DND-41 (cell line): ENCODE measurements around the gene MYCBP2.

ENCODE experiments used
- EZH2 ChIP-seq: IDR thresholded peaks from 3 replicates; pipeline ENCODE4 v1.6.1; 2012; ENCODE audit warnings: borderline replicate concordance, low read depth, mild to moderate bottlenecking, moderate library complexity, low read length, inconsistent platforms; ENCODE audit not compliant: severe bottlenecking
- TF ChIP-seq, protein P1 (sequence below): IDR thresholded peaks from 2 replicates; pipeline ENCODE4 v1.5.1; 2012; ENCODE audit warnings: borderline replicate concordance, low read length, moderate library complexity, mild to moderate bottlenecking; ENCODE audit not compliant: poor library complexity, severe bottlenecking; ENCODE audit errors: extremely low read depth

- TF ChIP-seq, protein P1, sequence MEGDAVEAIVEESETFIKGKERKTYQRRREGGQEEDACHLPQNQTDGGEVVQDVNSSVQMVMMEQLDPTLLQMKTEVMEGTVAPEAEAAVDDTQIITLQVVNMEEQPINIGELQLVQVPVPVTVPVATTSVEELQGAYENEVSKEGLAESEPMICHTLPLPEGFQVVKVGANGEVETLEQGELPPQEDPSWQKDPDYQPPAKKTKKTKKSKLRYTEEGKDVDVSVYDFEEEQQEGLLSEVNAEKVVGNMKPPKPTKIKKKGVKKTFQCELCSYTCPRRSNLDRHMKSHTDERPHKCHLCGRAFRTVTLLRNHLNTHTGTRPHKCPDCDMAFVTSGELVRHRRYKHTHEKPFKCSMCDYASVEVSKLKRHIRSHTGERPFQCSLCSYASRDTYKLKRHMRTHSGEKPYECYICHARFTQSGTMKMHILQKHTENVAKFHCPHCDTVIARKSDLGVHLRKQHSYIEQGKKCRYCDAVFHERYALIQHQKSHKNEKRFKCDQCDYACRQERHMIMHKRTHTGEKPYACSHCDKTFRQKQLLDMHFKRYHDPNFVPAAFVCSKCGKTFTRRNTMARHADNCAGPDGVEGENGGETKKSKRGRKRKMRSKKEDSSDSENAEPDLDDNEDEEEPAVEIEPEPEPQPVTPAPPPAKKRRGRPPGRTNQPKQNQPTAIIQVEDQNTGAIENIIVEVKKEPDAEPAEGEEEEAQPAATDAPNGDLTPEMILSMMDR: no peak
- no peak for TF ChIP-seq EZH2
Measured at GRCh38 chr13:77056382-77056781, 270.5 kb downstream of the MYCBP2 start.
